SHP77 treated with DMSO at 0.1 percent for 48 hours (cell line): Measurements from ENCODE around the gene PTPRA.
A peak's percentile ranks its signal among the peaks of the same experiment; 100 is the strongest.

ENCODE experiments used
- DNase-seq: peaks from one replicate; lab custom pipeline; 2025; lab: John Stamatoyannopoulos, UW

PTPRA gene

DNA sequence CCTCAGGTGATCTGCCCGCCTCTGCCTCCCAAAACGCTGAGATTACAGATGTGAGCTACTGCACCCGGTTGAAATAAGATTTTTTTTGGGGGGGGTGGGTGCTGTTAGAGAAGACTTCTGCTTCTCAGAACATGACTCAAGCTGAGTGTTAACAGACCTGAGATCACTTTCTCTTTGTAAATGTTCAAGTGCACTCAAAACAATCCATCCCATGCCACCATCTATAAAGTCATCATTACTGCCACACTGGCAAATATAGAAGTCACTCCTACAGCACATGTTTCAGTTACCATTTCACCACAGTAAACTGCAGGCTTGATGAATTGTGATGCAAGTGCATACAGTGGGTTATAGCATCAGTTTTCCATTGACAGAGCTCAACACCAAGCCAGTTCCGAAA is 23.8 kb upstream of the PTPRA start:
- no peak for DNase-seq

DNA sequence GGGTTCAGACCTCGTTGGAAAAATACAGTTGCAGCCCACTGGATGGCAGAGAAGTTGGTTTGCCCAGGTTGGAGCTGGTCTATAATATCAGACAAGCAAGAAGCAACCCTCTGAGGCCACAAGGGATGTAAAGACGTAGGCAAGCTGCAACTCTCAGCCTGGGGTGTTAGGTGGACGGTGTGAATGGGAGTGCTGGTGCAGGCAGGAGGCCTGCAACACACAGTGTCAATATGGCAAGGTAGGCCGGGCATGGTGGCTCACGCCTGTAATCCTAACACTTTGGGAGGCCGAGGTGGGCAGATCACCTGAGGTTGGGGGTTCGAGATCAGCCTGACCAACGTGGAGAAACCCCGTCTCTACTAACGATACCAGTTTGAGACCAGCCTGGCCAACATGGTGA is 22.2 kb upstream of the PTPRA start:
- no peak for DNase-seq

DNA sequence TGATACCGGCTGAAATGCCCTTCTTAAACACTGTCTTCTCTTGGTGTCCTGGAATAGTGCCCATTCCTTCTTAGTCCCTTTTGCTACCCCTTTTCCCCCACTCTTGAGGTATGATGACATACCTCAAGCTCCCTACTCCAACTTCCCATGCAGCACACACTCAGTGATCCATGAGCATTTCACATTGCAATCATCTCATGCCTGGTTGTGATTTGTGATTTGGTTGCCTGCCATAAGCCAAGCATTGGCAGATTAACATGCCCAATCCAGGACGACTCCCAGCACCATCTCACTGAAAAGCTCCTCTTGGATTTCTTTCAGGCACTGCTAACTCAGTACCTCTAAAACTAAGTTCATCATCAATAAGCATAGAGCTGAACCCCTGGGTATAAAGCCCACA is 14.7 kb upstream of the PTPRA start:
- DNase-seq: no peak

DNA sequence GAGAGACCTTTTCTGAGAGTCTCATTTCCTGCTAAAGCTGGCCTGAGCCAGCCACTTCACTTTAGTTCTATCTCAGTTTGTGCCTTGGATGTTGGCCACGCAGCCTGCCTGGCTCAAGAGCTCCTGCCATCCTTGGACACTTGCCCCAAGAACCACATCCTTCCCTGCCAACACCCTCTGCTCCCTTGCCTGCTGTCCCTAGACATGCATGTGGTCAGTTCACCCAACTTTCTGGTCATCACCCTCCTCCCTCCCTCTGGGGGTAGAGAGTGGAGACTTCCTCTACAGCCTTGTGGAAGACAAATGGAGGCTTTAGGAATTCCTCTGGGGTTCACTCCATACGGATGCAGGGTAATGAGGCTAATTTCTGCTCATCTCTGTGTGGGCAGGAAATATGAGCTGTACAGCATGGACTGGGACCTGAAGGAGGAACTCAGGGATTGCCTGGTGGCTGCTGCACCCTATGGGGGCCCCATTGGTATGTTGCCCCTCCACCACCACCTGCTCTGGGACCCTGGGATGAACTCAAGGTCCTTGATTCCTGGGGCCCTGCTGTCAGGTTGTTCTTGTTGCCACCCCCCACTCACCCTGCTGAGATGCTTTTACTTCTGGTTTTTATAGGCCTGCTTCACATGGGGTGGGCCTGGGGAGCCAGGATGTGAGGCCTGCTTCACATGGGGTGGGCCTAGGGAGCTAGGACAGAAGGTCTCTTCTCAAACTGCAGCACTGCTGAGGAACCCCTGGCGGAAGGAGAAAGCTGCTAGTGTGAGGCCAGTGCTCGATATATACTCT is 13.8 kb upstream of the PTPRA start:
- no peak for DNase-seq

DNA sequence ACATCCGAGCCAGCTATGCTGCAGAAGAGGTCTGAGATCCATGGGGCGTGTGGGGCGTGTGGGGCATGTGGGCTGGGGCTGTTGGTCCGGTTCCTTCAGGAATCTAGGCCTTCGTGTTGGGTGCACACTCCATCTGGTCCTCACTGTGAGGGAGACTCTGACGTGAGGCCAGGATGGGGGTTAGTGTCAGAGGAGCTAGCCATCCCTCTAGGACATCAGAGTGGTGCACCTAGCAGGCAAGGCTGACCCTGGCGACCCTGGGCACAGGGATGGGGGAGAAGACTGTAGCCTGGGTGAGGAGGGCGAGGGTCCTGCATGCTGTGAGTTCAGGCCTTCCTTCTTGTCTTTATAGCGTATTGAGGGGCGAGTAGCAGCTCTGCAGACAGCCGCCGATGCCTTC is 8.7 kb upstream of the PTPRA start:
- DNase-seq: no peak

DNA sequence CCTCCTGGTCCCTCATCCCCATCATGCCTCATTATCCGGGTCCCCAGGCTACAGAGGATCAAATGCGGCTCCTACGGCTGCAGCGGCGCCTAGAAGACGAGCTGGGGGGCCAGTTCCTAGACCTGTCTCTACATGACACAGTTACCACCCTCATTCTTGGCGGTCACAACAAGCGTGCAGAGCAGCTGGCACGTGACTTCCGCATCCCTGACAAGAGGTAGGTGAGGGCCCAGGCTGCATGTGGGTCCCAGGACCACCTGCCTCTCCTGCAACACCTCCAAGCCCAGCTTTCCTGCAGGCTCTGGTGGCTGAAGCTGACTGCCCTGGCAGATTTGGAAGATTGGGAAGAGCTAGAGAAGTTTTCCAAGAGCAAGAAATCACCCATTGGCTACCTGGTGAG is 8.2 kb upstream of the PTPRA start:
- no peak for DNase-seq

DNA sequence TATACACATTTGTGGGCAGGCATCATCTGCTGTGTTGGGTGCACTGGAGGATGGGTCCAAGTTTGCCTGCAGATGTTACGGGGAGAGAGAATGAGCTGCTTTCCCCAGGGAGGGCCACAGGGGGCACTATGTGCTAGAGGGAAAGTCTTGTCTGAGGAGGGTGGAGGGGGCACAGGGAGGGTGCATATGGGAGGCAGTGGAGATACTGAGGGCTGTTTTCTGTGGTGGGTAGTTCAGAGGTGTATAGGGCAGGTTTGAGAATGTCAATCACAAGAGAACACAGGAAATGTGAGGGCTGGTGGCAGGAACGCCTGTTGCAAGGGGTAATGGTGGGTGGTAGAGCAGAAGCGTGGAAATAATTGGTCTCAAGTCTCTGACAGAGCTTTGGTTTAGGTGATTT is 7.7 kb upstream of the PTPRA start:
- DNase-seq: no peak

DNA sequence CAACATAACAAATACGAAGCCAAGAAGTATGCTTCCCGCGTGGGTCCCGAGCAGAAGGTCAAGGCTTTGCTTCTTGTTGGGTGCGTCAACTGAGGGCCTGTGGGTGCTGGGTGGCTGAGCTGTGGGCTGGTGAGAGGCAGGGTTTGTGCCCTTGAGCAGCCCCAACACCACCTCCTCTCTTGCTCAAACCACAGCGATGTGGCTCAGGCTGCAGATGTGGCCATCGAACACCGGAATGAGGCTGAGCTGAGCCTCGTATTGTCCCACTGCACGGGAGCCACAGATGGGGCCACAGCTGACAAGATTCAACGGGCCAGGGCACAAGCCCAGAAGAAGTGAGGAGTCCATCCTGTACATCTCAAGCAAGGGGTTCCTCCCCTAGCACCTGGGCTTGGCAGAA is 7.0 kb upstream of the PTPRA start:
- DNase-seq: no peak

DNA sequence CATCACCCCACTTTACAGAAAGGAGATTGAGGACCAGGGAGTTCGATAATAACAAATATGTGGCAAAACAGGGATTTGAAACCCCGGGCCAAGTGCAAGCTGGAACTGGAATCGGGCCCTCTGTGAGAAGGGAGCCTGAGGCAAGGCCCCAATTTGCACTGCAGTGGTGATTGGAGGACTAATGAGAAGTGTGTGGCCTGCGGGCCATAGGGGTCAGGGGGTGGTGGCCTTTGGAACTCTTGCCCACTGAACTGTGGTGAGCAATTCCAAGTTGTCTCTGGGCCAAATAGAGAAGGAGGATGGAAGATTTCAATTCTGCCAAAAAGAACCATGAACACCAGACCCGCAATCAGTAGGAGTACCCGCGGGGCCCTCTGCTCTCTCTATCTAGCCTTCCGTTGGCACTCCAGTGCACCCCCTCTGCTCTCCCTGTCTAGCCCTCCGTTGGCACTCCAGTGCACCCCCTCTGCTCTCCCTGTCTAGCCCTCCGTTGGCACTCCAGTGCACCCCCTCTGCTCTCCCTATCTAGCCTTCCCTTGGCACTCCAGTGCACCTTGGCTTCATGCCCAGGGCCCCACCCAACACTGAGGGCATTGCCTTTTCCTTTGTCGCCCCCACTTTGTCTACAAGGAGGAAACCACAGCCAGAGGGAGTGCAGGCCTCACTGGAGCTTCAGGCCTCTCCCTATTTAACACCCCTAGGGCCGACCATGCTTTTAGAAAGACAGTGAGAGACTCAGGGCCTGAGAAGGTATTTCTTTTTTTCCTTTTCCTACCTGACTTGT is 6.0 kb upstream of the PTPRA start:
- DNase-seq: no peak

DNA sequence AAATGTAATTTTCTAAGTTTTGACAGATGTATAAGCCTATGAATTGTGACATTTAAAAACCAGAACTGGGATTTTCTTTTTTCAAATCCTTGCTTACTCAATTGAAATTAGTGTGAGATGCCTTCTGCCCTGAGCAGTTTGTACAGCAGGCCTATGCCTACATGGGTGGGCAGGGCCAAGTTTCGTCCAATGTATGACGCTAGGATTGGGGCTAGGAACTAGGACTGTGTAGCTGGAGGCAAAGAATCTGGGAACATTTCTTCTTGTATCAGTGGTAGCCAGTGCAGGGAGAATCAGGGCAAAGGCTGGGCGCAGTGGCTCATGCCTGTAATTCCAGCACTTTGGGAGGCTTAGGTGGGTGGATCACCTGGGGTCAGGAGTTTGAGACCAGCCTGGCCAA is 3.9 kb upstream of the PTPRA start:
- DNase-seq: no peak

DNA sequence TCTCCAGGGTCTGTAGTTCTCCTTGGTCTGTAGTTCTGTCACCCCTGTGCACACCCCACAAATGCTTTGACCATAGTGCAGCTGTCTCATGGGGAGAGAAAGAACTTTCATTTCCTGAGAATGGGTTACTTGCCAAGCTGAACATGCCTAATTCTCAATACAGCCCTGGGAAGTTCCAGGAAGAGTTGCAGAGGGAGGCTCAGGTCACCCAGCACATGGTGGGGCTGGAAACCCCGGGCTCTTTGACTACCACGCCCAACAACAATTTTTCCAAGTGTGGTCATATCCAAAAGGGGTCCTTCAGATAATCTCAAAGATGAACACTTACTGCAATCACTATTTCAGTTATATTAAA is 2.2 kb upstream of the PTPRA start:
- no peak for DNase-seq

DNA sequence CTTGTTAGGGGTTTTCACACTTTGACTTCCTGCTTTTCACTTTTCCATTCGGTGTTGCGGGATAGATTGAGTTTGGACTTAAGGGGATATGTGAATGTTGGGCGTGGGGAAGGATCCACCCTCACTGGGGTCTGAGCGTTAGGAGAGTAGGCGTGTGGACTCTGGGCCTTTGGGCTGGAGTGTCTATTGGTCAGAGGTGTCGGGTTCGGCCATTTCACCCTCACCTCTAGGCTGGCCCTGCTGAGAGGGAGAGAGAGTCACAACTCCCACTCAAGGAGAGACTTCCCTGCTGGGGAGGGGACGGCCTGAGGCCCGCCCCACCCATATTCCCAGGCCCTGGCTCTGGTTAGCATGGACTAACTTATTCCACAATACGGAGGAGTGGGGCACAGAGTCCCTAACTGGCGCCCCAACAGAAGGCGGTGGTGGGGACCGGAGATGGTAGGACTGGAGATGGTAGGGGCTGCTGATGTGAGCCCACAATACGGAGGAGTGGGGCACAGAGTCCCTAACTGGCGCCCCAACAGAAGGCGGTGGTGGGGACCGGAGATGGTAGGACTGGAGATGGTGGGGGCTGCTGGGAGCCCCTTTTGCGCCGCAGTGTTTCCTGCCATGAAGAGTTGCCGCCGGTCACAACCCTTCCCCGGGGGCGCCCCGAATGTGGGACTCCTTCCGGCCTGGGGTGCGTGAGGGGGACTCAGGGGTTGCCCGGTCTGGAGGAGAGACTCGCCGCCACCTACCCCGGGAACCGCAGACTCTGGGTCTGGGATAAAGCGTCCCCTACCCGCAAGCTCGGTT is 1.4 kb upstream of the PTPRA start:
- DNase-seq: no peak

DNA sequence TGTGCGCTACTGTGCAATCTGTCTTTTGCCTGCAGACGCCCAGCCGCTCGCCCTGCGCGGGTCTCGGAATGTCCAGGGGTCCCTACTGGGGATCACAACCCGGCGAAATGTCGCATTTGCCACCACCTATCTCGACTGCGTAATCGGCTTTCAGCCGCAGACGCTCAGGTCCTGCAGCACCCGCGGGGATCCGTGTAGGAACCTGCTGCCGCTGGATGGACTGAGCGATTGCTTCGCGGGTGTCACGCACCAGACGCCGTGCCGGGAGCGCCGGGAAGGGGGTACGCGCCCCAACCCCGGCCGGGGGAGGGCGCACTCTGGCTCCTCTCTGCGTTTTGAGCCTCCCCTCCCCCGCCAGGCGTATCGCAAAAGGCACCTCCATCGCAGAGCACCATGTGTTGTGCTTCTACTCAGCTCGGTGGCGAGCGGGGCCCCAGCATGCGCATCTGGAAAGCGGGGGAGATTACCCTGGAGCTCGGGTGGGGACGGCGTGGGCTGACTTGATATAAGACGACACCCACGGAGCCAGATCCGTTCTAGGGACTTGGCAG is 747 bp upstream of the PTPRA start:
- peak; percentile 22 for DNase-seq

DNA sequence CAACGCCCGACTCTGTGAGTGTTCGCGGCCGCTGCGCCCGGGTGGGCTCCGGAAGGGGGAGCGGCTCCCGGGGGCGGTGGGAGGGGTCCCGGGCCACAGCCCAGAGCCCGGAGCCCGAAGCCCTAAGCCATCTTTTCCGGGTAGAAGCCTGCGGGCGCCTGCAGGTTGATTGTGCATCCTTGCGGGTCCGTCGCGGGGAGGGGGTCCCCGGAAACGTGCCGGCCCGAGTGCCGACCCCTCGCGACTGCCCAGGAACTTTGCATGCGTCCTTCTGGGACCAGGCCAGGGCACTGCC is 413 bp downstream of the PTPRA start:
- no peak for DNase-seq

DNA sequence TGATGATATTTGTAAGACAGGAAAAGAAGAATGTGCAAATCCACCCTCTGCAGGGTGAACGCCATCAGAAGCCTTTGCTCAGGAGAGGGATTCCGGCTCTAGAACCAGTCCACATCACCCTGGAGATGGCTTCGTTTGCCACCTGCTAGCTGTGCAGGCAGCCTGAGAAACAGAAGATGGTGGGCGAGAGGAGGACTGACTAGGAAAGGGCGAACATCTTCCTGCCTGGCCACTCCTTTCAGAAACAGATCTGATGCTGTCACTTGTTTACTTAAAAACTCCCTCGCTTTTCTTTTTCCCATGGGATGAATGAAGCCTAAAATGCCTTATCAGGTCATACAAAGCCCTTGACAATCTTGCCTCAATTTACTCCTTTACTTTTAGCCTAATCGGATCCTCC is 1.2 kb downstream of the PTPRA start:
- no peak for DNase-seq

DNA sequence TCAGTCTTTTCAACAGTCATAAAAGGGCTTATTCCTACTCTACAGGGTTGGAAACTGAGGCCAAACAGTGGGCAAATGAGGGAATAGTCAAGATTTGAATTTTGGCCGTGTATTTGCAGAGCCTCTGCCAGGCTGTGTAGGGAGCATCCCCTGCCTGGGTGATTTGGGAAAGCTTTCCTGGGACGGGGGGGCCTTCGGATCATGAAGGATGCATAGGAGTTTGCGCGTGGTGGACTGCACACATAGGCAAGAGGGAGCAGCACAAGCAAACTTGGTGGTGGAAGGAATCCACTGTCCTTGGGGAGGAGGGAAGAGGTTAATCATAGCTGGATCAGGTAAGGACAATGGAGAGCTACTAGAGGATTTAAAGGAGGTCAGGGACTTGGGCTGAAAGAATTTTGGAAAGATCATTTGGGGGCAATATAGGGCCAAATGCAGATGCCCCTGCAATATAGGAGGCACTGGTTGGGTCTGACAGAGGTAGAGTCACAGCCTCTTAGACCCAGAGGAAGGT is 2.5 kb downstream of the PTPRA start:
- DNase-seq: no peak

DNA sequence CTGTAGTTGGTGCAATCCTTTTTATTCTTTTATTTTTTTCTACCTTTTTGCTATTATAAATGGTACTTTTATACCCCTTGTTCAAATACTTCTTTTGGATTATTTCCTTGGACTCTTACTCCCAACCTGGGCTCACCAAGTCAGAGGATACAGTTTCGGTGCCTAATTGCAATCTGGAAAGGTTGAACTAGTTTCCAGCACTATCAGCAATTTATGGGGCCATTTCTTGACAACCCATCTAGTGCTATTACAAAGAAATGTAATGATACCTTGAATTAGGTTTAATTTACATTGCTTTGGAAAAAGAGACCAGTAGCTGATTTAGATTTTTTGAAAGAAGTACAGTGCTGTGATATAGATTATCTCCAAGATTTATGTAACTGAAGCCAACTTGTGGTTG is 5.2 kb downstream of the PTPRA start:
- no peak for DNase-seq

DNA sequence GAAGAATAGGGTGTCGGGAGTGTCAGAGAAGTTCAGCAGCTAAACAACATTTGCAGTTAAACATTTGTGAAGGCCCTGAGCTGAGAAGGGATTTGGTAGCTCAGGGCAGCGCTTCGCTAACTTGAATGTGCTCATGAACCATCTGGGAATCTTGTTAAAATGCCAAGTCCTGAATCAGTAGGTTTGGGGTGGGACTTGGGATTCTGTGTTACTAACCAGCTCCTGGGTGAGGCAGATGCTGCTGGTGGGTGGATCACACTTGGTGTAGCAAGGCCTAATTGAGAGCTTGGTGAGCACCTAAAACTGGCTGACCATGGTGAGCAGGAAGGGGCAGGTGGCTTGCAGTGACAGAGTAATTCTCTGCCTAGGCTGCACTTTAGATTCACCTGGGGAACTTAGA is 5.9 kb downstream of the PTPRA start:
- DNase-seq: no peak

DNA sequence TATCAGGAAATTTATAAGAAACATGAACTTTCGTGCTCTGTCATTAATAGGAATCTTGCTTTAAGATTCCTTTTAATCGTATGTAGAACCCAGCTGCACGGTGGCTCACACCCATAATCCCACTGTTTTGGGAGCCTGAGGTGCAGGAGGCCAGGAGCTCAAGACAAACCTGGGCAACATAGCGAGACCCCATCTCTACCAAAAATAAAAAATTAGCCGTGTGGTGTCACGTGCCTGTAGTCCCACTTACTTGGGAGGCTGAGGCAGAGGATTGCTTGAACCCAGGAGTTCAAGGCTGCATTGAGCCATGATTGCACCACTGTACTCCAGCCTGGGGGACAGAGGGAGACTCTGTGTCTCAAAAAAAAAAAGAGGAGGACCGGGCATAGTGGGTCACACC is 7.4 kb downstream of the PTPRA start:
- no peak for DNase-seq

DNA sequence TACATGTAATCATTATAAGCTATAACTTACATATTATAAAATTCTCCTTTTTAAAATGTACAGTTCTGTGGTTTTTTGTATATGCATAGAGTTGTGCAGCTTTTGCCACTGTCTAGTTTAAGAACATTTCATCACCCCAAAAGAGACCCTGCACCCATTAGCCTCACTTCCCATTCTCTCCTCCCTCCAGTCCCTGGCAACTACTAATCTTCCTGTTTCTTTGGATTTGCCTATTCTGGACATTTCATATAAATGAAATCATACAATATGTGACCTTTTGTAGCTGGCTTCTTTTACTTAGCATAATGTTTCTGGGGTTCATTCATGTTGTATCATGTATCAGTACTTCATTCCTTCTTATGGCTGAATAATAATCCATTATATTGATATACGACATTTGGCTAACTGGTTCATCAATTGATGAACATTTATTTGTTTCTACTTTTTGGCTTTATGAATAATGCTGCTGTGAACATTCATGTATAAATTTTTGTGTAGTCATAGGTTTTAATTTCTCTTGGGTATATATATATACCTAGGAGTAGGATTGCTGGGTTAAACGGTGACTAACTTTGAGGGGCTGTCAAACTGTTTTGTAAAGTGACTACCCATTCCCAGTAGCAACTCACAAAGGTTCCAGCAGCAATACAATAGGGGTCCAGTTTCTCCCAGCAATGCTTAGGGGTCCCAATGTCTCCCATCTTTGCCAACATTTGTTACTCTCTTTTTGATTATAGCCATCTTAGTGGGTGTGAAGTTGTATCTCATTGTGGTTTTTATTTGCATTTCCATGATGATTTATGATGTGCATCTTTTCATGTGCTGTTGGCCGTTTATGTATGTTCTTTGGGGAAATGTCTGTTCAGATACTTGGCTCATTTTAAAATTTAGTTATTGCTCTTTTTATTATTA is 10.7 kb downstream of the PTPRA start:
- no peak for DNase-seq

DNA sequence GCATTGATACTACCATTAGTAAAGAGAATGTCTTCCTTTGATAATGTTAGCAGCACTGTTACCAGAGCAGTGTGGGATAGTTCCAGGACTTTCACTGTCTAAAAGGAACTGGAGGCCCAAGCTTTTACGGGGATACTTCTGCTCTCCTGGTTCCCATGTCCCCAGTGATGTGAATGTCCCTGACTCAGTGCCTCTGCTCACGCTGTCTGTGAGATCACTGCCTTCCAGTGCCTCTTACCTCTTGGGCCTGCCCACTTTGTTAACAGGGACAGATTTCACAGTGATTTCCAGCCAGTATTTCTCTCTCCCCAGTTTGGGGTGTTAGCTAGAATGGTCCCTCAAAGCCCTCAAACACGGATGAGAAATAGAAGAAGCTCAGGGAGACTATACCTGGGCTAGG is 14.4 kb downstream of the PTPRA start:
- DNase-seq: no peak
